HepG2 (cell line): ENCODE measurements around the gene TLR4. TPM values are rescaled to one million over a fixed set of nuclear protein-coding genes. Genes with fewer than 3 reads are reported as not detected.

Experiments
- ATAC-seq: fragments of 200-7000 bp; cut with Tn5 transposase; 3 replicates; pipeline ENCODE4 v1.9.1; 2020; ENCODE audit warnings: mild to moderate bottlenecking, moderate library complexity
- BruUV-seq: library from RNA; stranded (reverse); fragments of 400-500 nt; replicated peaks from 2 replicates; lab custom pipeline; 2021; lab: Mats Ljungman, UMichigan
- CTCF ChIA-PET: fragments of 300-600 bp; formaldehyde crosslinking; extraction: SDS; loops from one replicate; lab custom pipeline; 2021; ENCODE audit warnings: low total read pairs, inconsistent platforms, low intra/inter-chr PET ratio; lab: Yijun Ruan, JAX
- POLR2A ChIA-PET: fragments of 350-600 bp; sonication (Branson Sonifier 250); formaldehyde crosslinking; loops from one replicate; lab custom pipeline; 2020; ENCODE audit warnings: antibody characterized with exemption, inconsistent platforms; lab: Yijun Ruan, JAX
- DNase-seq: peaks from one replicate; pipeline ENCODE4 v3.0.0-alpha.2; 2015; ENCODE audit warnings: low spot score
- FAIRE-seq: peaks from 3 replicates; lab custom pipeline; 2011; peaks lifted over from hg19 to GRCh38; lab: Jason Lieb, UNC
- H2AFZ ChIP-seq: one replicate; pipeline ENCODE4 v1.6.1; 2011; ENCODE audit warnings: low read length, inconsistent platforms
- H3K27ac ChIP-seq: fragments of 300-600 bp; 3 replicates; pipeline ENCODE4 v1.8.0; 2011; ENCODE audit warnings: mixed run types, mild to moderate bottlenecking, mixed read lengths, low read length, inconsistent platforms; ENCODE audit not compliant: insufficient read depth; ENCODE audit errors: extremely low read length
- H3K27me3 ChIP-seq, 2 experiments: fragments of 200-600 bp in 1 of 2; 2 replicates in 1 of 2; 3 replicates in 1 of 2; pipeline versions ENCODE4 v1.6.0 to v1.8.0; 2011; ENCODE audit warnings: low read length in 2 of 2, mild to moderate bottlenecking in 2 of 2, moderate library complexity in 2 of 2, inconsistent platforms in 1 of 2; ENCODE audit not compliant: insufficient read depth in 2 of 2, control insufficient read depth in 1 of 2
- H3K36me3 ChIP-seq, 2 experiments: fragments of 200-600 bp in 1 of 2; replicated peaks in 1 of 2; 2 replicates in 1 of 2; 3 replicates in 1 of 2; pipeline versions ENCODE4 v1.5.1 to v1.8.0; 2011; ENCODE audit warnings: low read length in 2 of 2, inconsistent platforms in 1 of 2; ENCODE audit not compliant: insufficient read depth in 2 of 2, control insufficient read depth in 1 of 2
- H3K4me1 ChIP-seq: 2 replicates; pipeline ENCODE4 v1.5.1; 2012; ENCODE audit warnings: low read length, inconsistent platforms; ENCODE audit not compliant: insufficient read depth
- H3K4me2 ChIP-seq: 2 replicates; pipeline ENCODE4 v1.6.0; 2011; ENCODE audit warnings: low read depth, low read length, inconsistent platforms
- H3K4me3 ChIP-seq, 3 experiments: fragments of 200-600 bp in 1 of 3; sonication (generic), shearing (Covaris generic) in 1 of 3; replicated peaks in 1 of 3; 2 replicates each; pipeline ENCODE4 v1.5.1; 2011 to 2016; ENCODE audit warnings: low read length in 3 of 3, inconsistent platforms in 2 of 3, low read depth in 2 of 3, mild to moderate bottlenecking in 2 of 3, control low read depth in 1 of 3, mixed read lengths in 1 of 3; ENCODE audit not compliant: insufficient read depth in 1 of 3
- H3K79me2 ChIP-seq: one replicate; pipeline ENCODE4 v1.6.1; 2011; ENCODE audit warnings: low read length, inconsistent platforms; ENCODE audit not compliant: insufficient read depth
- H3K9ac ChIP-seq: 2 replicates; pipeline ENCODE4 v1.6.0; 2011; ENCODE audit warnings: mild to moderate bottlenecking, low read depth, low read length, inconsistent platforms; ENCODE audit not compliant: insufficient read depth
- H3K9me3 ChIP-seq: 2 replicates; pipeline ENCODE4 v1.5.1; 2012; ENCODE audit warnings: mild to moderate bottlenecking, low read length
- H4K20me1 ChIP-seq: 2 replicates; pipeline ENCODE4 v1.6.0; 2011; ENCODE audit warnings: inconsistent platforms, mild to moderate bottlenecking, low read length, moderate library complexity; ENCODE audit not compliant: insufficient read depth
- ARID2 ChIP-seq: sonication (generic); formaldehyde crosslinking; IDR thresholded peaks from 2 replicates; pipeline ENCODE4 v1.8.1; 2022; ENCODE audit warnings: mild to moderate bottlenecking, missing genetic modification reagents, borderline replicate concordance
- ATF7 ChIP-seq, 2 experiments: fragments of 450-650 bp in 1 of 2; sonication (generic) in 1 of 2; formaldehyde crosslinking in 1 of 2; IDR thresholded peaks; 2 replicates each; pipeline versions ENCODE4 v1.4.0 to v1.6.1; 2016 to 2020; ENCODE audit warnings: antibody characterized with exemption in 1 of 2, mild to moderate bottlenecking in 1 of 2, missing genetic modification reagents in 1 of 2
- E2F2 ChIP-seq: sonication (generic); formaldehyde crosslinking; IDR thresholded peaks from 2 replicates; pipeline ENCODE4 v1.4.0; 2020; ENCODE audit warnings: missing genetic modification reagents, borderline replicate concordance
- KAT2B ChIP-seq: fragments of 150-350 bp; IDR thresholded peaks from 2 replicates; pipeline ENCODE4 v1.6.1; 2014; ENCODE audit warnings: low read depth, low read length, borderline replicate concordance
- MED8 ChIP-seq: sonication (generic); formaldehyde crosslinking; IDR thresholded peaks from 2 replicates; pipeline ENCODE4 v1.8.1; 2023; ENCODE audit warnings: mild to moderate bottlenecking, missing genetic modification reagents; ENCODE audit not compliant: insufficient replicate concordance
- PAF1 ChIP-seq: IDR thresholded peaks from 2 replicates; pipeline ENCODE4 v1.6.1; 2016; ENCODE audit warnings: missing genetic modification reagents, missing compliant biosample characterization
- PLRG1 ChIP-seq: fragments of 450-650 bp; conservative IDR thresholded peaks from 2 replicates; pipeline ENCODE4 v1.6.1; 2016
- PLSCR1 ChIP-seq: sonication (generic); formaldehyde crosslinking; IDR thresholded peaks from 2 replicates; pipeline ENCODE4 v1.5.0; 2020; ENCODE audit warnings: missing genetic modification reagents, mild to moderate bottlenecking, borderline replicate concordance
- RARG ChIP-seq: sonication (generic); formaldehyde crosslinking; IDR thresholded peaks from 2 replicates; pipeline ENCODE4 v1.4.0; 2020; ENCODE audit warnings: low read depth, mild to moderate bottlenecking, missing genetic modification reagents
- SMAD9 ChIP-seq: sonication (generic); formaldehyde crosslinking; IDR thresholded peaks from 2 replicates; pipeline ENCODE4 v1.5.1; 2020; ENCODE audit warnings: mild to moderate bottlenecking, missing genetic modification reagents
- SNAPC2 ChIP-seq: sonication (generic); formaldehyde crosslinking; IDR thresholded peaks from 2 replicates; pipeline ENCODE4 v1.8.1; 2022; ENCODE audit warnings: mild to moderate bottlenecking, missing genetic modification reagents
- SPEN ChIP-seq: sonication (generic); formaldehyde crosslinking; IDR thresholded peaks from 2 replicates; pipeline ENCODE4 v1.5.1; 2020; ENCODE audit warnings: low read depth, mild to moderate bottlenecking, missing genetic modification reagents
- SRSF9 ChIP-seq: fragments of 200-400 bp; formaldehyde crosslinking; IDR thresholded peaks from 2 replicates; pipeline ENCODE4 v1.6.1; 2018; ENCODE audit warnings: borderline replicate concordance, mild to moderate bottlenecking, low read depth, low read length; ENCODE audit not compliant: insufficient read depth, poor library complexity, severe bottlenecking
- STAT6 ChIP-seq: sonication (generic); formaldehyde crosslinking; IDR thresholded peaks from 2 replicates; pipeline ENCODE4 v1.4.0; 2020; ENCODE audit warnings: missing genetic modification reagents, mild to moderate bottlenecking, borderline replicate concordance
- ZC3H4 ChIP-seq: sonication (generic); formaldehyde crosslinking; IDR thresholded peaks from 2 replicates; pipeline ENCODE4 v1.4.0; 2020; ENCODE audit warnings: missing genetic modification reagents, borderline replicate concordance
- ZNF207 ChIP-seq: fragments of 450-650 bp; IDR thresholded peaks from 2 replicates; pipeline ENCODE4 v1.6.1; 2016; ENCODE audit warnings: antibody characterized with exemption, borderline replicate concordance
- WGBS: methylation state at CpG from one replicate; pipeline ENCODE4 v1.1.6; 2017; ENCODE audit warnings: low lambda C conversion rate; 5-methylcytosine and 5-hydroxymethylcytosine counted together
- in situ Hi-C: cut with HindIII; loops from 2 replicates; pipeline ENCODE4 v1.10.0; 2017; ENCODE audit warnings: low pct_unique_long_range_greater_than_20kb; ENCODE audit not compliant: extremely low pct_ligation_motif_present
- intact Hi-C: fragments of 100-400 bp; cut with micrococcal nuclease; formaldehyde crosslinking; loops from one replicate; pipeline ENCODE4 v1.10.0; 2022; ENCODE audit not compliant: unreplicated experiment
- polyA plus RNA-seq, 8 experiments: library from polyadenylated mRNA; depleted of rRNA in 3 of 8; stranded (reverse) in 7 of 8; unstranded in 1 of 8; fragments of >200 nt; fragmentation: Illumina TruSeq in 4 of 8; extraction: Trizol in 4 of 8; gene quantifications; 2 replicates each; pipeline versions ENCODE4 v1.2.1 to v1.2.3, GENCODE V29; 2011 to 2016; ENCODE audit warnings: low read depth in 4 of 8, missing spikeins in 1 of 8, mixed read lengths in 1 of 8; ENCODE audit not compliant: insufficient read depth in 1 of 8
- total RNA-seq, 5 experiments: library from RNA; depleted of rRNA; stranded (reverse); fragments of >200 nt; fragmentation: Illumina TruSeq; extraction: Trizol; gene quantifications; 2 replicates each; pipeline ENCODE4 v1.2.3, GENCODE V29; 2016; ENCODE audit warnings: low read depth in 1 of 5
- TF ChIP-seq, protein P1 (sequence below): sonication (generic); formaldehyde crosslinking; IDR thresholded peaks from 2 replicates; pipeline ENCODE4 v1.4.0; 2020; ENCODE audit warnings: mild to moderate bottlenecking, missing genetic modification reagents

The TLR4 gene
- total and polyA plus RNA-seq, 2 of the 13 experiments (the other 11 are each of a cell fraction or from before 2014, with no cell fraction given) = 0.07 to 0.22 TPM

GRCh38 chr9:117697046-117697445 lies 7.2 kb upstream of the TLR4 start:
- no peak for ATAC-seq
- BruUV-seq = no TSS peak
- WGBS = 0% methylated on average over 1 of the region's 1 CpG
- Histone ChIP-seq H3K9ac (no peak overlapping the region), H3K9me3 (peaks cover 63% of the 10 kb centered on the region), H3K36me3 (no peaks in the 10 kb centered on the region), H3K4me3 (no peak overlapping the region), H2AFZ (no peak overlapping the region), H3K27ac (no peak overlapping the region), H3K79me2 (no peaks in the 10 kb centered on the region), H4K20me1 (no peaks in the 10 kb centered on the region), H3K27me3 (no peaks in the 10 kb centered on the region), H3K4me1 (no peaks in the 10 kb centered on the region), H3K4me2 (no peak overlapping the region)
- intact Hi-C loops = no loop called here
- TF ChIP-seq SRSF9 = no peak
- TF ChIP-seq RARG = no peak
- no peak for TF ChIP-seq ZC3H4 (CRISPR knock-in tag)
- no peak for TF ChIP-seq ARID2 (CRISPR knock-in tag)
- no peak for TF ChIP-seq ZNF207
- no peak for TF ChIP-seq ATF7 (IDR thresholded peaks at IDR 0.05)
- no peak for TF ChIP-seq ATF7 (CRISPR knock-in tag; IDR thresholded peaks at IDR 0.05)
- TF ChIP-seq MED8 (CRISPR knock-in tag) = no peak
- no peak for TF ChIP-seq PAF1 (CRISPR knock-in tag)
- no peak for TF ChIP-seq KAT2B
- no peak for TF ChIP-seq PLSCR1 (CRISPR knock-in tag)
- no peak for TF ChIP-seq STAT6 (CRISPR knock-in tag)
- no peak for TF ChIP-seq SPEN (CRISPR knock-in tag)
- no peak for TF ChIP-seq SMAD9 (CRISPR knock-in tag)
- no peak for TF ChIP-seq E2F2 (CRISPR knock-in tag)
- TF ChIP-seq, protein P1, sequence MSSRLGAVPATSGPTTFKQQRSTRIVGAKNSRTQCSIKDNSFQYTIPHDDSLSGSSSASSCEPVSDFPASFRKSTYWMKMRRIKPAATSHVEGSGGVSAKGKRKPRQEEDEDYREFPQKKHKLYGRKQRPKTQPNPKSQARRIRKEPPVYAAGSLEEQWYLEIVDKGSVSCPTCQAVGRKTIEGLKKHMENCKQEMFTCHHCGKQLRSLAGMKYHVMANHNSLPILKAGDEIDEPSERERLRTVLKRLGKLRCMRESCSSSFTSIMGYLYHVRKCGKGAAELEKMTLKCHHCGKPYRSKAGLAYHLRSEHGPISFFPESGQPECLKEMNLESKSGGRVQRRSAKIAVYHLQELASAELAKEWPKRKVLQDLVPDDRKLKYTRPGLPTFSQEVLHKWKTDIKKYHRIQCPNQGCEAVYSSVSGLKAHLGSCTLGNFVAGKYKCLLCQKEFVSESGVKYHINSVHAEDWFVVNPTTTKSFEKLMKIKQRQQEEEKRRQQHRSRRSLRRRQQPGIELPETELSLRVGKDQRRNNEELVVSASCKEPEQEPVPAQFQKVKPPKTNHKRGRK = no peak
- no peak for TF ChIP-seq SNAPC2
- TF ChIP-seq PLRG1 = no peak
- no peak for DNase-seq
- FAIRE-seq = no peak
- ChIA-PET POLR2A (no interaction called here), CTCF (no interaction called here)
- in situ Hi-C loops = no loop called here
